GM18909 (cell line): ENCODE data around the gene NME7.
"Not testable (repeated sequence)": the region's sequence is repeated elsewhere in the genome, so short reads cannot be mapped to it uniquely, and the experiment has no call there.

Source experiments
- ATAC-seq: cut with Tn5 transposase; IDR thresholded peaks from one replicate; pipeline ENCODE4 v1.9.1; 2021; ENCODE audit warnings: mild to moderate bottlenecking; ENCODE audit not compliant: unreplicated experiment, poor library complexity

The NME7 gene

GRCh38 chr1:169367686-169368405 lies at the start of gene NME7, which contains the start of gene BLZF1:
NME7 (minus strand) TSS chr1:169367797; CDS start chr1:169367710, 87 bp downstream.
BLZF1 (plus strand) TSS chr1:169368195; CDS start chr1:169369523, 1,328 bp downstream.
- ATAC-seq = peak; percentile 96

GRCh38 chr1:169414952-169415351 lies 47.4 kb upstream of the NME7 start:
- no peak for ATAC-seq

- ATAC-seq = not testable (repeated sequence)
Observed at GRCh38 chr1:169408340-169408739, 40.7 kb upstream of the NME7 start.

- ATAC-seq = not testable (repeated sequence)
Observed at GRCh38 chr1:169402578-169402977, 35.0 kb upstream of the NME7 start.

- ATAC-seq = no peak
Observed at GRCh38 chr1:169395955-169396354, 28.4 kb upstream of the NME7 start.

- no peak for ATAC-seq
Observed at GRCh38 chr1:169392406-169392805, 24.8 kb upstream of the NME7 start.

- peak; percentile 47 for ATAC-seq
Observed at GRCh38 chr1:169390303-169390702, 22.7 kb upstream of the NME7 start.

- no peak for ATAC-seq
Observed at GRCh38 chr1:169387399-169387798, 19.8 kb upstream of the NME7 start.

GRCh38 chr1:169383449-169383848 lies 15.9 kb upstream of the NME7 start:
- no peak for ATAC-seq

GRCh38 chr1:169381162-169381561 lies 13.6 kb upstream of the NME7 start:
- ATAC-seq = no peak

- no peak for ATAC-seq
Observed at GRCh38 chr1:169371404-169371803, 3.8 kb upstream of the NME7 start.

GRCh38 chr1:169368406-169368769 lies 791 bp upstream of the NME7 start:
- no peak for ATAC-seq

GRCh38 chr1:169367096-169367685 lies 406 bp downstream of the NME7 start:
- ATAC-seq = no peak

GRCh38 chr1:169364948-169365347 lies 2.6 kb downstream of the NME7 start:
- ATAC-seq = no peak

- ATAC-seq = peak; percentile 31
Observed at GRCh38 chr1:169363046-169363730, 4.4 kb downstream of the NME7 start.

- no peak for ATAC-seq
Observed at GRCh38 chr1:169361281-169361680, 6.3 kb downstream of the NME7 start.

- no peak for ATAC-seq
Observed at GRCh38 chr1:169360415-169360814, 7.2 kb downstream of the NME7 start.

- ATAC-seq = no peak
Observed at GRCh38 chr1:169348383-169349036, 19.1 kb downstream of the NME7 start.

- ATAC-seq = no peak
Observed at GRCh38 chr1:169347688-169348382, 19.8 kb downstream of the NME7 start.

- ATAC-seq = no peak
Observed at GRCh38 chr1:169346036-169346589, 21.5 kb downstream of the NME7 start.
